Measurements from ENCODE around the gene MTUS2. TPM values are rescaled to one million over a fixed set of nuclear protein-coding genes. Genes with fewer than 3 reads are reported as not detected.

MTUS2 gene
- total and polyA plus RNA-seq, 10 of the 15 experiments (the other 5 are each of a cell fraction or from before 2014, with no cell fraction given), result under 0.01 to 0.05 (median 0.02) TPM; not detected in 6

GRCh38 chr13:29540799-29541198, 720.7 kb downstream of the MTUS2 start:
- DNase-seq (ENCODE audit: low read depth, low spot score) (no peak), ATAC-seq (no peak), FAIRE-seq (no peak)
- H3K36me3 ChIP-seq (ENCODE audit: control insufficient read depth in 2 of 2, insufficient read depth in 2 of 2, low read length in 1 of 2), result peaks cover 2 to 6% of the 10 kb centered on the region in 2 experiments; a peak in 3 of 4 replicates
- H3K9me3 ChIP-seq (replicated peaks; ENCODE audit: control insufficient read depth, insufficient read depth, low read length), result no peaks in the 10 kb centered on the region
- H3K4me3 ChIP-seq, result no peak overlapping the region
- no peaks in the 10 kb centered on the region for H3K27me3 ChIP-seq (replicated peaks in 1 of 2; ENCODE audit: control insufficient read depth in 2 of 2, insufficient read depth in 2 of 2, low read length in 1 of 2)
- intact Hi-C loops (cut with micrococcal nuclease; ENCODE audit: unreplicated experiment) (no loop called here), in situ Hi-C loops (cut with MboI) (no loop called here)
- peaks cover 13% of the 10 kb centered on the region for H3K4me1 ChIP-seq (ENCODE audit: control insufficient read depth, insufficient read depth, low read length)
- RAD21 ChIA-PET (ENCODE audit: unreplicated experiment), result no interaction called here
- H2AFZ ChIP-seq (ENCODE audit: control insufficient read depth, low read depth, low read length), result no peak overlapping the region
- CTCF ChIA-PET, result no interaction called here
- peaks cover 18% of the 10 kb centered on the region for H3K79me2 ChIP-seq (ENCODE audit: control insufficient read depth, insufficient read depth, low read length)
- POLR2A ChIA-PET, result no interaction called here
- no peak overlapping the region for H3K4me2 ChIP-seq (ENCODE audit: control insufficient read depth, insufficient read depth)
- WGBS (ENCODE audit: insufficient coverage, insufficient replicate concordance, low lambda C conversion rate, missing lambda C conversion rate), result 58% methylated on average over 5 of the region's 5 CpGs
- H3K27ac ChIP-seq (ENCODE audit: control insufficient read depth, insufficient read depth), result no peak overlapping the region
- SMC1A ChIA-PET (ENCODE audit: uncharacterized antibody, unreplicated experiment), result no interaction called here
- BruUV-seq (replicated peaks), result no TSS peak
- H4K20me1 ChIP-seq (ENCODE audit: control insufficient read depth, insufficient read depth), result 0 out of 2 replicates have a peak, but pooled peaks cover 6% of the 10 kb centered on the region
- TF ChIP-seq FOS (IDR thresholded peaks at IDR 0.05; ENCODE audit: borderline replicate concordance, extremely low read depth, insufficient read length) (no peak), CEBPZ (IDR thresholded peaks at IDR 0.05; ENCODE audit: low read depth, low read length) (no peak), ATF7 (IDR thresholded peaks at IDR 0.05; ENCODE audit: low read depth) (no peak), NFYB (IDR thresholded peaks at IDR 0.05; ENCODE audit: insufficient read depth, low read depth, low read length) (no peak), ZBTB11 (CRISPR knock-in tag; IDR thresholded peaks at IDR 0.05) (no peak), BMI1 (IDR thresholded peaks at IDR 0.05; ENCODE audit: borderline replicate concordance) (no peak)
- H3K9ac ChIP-seq (ENCODE audit: control insufficient read depth, insufficient read depth, low read length), result no peak overlapping the region
